Measurements from ENCODE around the gene SH3PXD2A.

DNA sequence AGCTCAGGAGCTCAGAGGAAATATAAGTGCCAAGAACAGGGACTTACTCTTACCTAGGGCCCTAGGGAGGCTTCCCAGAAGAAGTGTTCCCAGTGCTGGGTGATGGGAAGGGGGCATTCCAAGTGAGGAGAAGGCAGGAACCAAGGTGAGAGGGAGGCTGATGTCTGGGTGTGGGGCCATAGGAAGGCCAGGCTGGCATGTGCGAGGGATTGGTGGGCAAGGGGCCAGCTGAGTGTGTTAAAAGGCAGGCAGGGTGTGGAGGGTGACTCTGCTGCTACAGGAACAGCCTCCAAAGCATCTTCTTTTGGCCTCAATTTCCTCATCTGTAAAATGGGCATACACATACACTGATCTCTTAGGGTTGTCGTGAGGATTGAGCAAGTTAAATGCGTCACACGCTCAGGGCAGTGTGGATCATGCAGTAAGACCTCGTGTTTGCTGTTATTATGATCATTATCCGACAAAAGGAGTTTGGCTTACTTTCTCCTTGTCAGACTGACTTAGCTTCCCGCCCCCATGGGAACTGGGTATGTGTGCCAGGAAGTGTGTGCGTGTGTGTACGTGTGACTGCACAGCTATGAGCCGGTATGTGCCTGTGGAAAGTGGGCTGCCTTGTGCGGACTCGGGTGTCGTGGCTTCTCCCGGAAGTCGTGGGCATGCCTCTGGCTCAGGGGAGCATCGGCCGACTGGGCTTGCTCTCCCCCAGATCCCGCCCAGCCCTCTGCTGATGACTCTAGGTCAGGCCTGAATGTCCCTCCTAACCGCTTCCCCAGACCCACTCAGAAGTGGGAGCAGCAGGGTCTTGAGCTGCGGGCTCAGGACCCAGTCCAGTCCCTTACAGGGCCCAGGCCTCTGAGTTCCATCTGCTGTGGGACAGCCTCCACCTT lies 302.3 kb downstream of the SH3PXD2A start:
- TF ChIP-seq, protein P1, sequence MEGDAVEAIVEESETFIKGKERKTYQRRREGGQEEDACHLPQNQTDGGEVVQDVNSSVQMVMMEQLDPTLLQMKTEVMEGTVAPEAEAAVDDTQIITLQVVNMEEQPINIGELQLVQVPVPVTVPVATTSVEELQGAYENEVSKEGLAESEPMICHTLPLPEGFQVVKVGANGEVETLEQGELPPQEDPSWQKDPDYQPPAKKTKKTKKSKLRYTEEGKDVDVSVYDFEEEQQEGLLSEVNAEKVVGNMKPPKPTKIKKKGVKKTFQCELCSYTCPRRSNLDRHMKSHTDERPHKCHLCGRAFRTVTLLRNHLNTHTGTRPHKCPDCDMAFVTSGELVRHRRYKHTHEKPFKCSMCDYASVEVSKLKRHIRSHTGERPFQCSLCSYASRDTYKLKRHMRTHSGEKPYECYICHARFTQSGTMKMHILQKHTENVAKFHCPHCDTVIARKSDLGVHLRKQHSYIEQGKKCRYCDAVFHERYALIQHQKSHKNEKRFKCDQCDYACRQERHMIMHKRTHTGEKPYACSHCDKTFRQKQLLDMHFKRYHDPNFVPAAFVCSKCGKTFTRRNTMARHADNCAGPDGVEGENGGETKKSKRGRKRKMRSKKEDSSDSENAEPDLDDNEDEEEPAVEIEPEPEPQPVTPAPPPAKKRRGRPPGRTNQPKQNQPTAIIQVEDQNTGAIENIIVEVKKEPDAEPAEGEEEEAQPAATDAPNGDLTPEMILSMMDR (conservative IDR thresholded peaks at IDR 0.05; ENCODE audit: low read depth in 2 of 2): no peak
- TF ChIP-seq NANOG (IDR thresholded peaks at IDR 0.05; ENCODE audit: borderline replicate concordance) (no peak), EZH2phosphoT487 (IDR thresholded peaks at IDR 0.05; ENCODE audit: unreplicated experiment) (no peak), CREB1 (CRISPR knock-in tag; IDR thresholded peaks at IDR 0.05; ENCODE audit: low read depth) (no peak), EZH2 (IDR thresholded peaks at IDR 0.05; ENCODE audit: low read depth, unreplicated experiment) (no peak), POLR2AphosphoS5 (IDR thresholded peaks at IDR 0.05; ENCODE audit: low read depth) (no peak), JUNB (IDR thresholded peaks at IDR 0.05; ENCODE audit: unreplicated experiment) (no peak), ZNF331 (CRISPR knock-in tag; IDR thresholded peaks at IDR 0.05; ENCODE audit: low read depth) (no peak)
- TF ChIP-seq, protein P2, sequence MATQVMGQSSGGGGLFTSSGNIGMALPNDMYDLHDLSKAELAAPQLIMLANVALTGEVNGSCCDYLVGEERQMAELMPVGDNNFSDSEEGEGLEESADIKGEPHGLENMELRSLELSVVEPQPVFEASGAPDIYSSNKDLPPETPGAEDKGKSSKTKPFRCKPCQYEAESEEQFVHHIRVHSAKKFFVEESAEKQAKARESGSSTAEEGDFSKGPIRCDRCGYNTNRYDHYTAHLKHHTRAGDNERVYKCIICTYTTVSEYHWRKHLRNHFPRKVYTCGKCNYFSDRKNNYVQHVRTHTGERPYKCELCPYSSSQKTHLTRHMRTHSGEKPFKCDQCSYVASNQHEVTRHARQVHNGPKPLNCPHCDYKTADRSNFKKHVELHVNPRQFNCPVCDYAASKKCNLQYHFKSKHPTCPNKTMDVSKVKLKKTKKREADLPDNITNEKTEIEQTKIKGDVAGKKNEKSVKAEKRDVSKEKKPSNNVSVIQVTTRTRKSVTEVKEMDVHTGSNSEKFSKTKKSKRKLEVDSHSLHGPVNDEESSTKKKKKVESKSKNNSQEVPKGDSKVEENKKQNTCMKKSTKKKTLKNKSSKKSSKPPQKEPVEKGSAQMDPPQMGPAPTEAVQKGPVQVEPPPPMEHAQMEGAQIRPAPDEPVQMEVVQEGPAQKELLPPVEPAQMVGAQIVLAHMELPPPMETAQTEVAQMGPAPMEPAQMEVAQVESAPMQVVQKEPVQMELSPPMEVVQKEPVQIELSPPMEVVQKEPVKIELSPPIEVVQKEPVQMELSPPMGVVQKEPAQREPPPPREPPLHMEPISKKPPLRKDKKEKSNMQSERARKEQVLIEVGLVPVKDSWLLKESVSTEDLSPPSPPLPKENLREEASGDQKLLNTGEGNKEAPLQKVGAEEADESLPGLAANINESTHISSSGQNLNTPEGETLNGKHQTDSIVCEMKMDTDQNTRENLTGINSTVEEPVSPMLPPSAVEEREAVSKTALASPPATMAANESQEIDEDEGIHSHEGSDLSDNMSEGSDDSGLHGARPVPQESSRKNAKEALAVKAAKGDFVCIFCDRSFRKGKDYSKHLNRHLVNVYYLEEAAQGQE (IDR thresholded peaks at IDR 0.05; ENCODE audit: unreplicated experiment): no peak
- TF ChIP-seq, protein P3, sequence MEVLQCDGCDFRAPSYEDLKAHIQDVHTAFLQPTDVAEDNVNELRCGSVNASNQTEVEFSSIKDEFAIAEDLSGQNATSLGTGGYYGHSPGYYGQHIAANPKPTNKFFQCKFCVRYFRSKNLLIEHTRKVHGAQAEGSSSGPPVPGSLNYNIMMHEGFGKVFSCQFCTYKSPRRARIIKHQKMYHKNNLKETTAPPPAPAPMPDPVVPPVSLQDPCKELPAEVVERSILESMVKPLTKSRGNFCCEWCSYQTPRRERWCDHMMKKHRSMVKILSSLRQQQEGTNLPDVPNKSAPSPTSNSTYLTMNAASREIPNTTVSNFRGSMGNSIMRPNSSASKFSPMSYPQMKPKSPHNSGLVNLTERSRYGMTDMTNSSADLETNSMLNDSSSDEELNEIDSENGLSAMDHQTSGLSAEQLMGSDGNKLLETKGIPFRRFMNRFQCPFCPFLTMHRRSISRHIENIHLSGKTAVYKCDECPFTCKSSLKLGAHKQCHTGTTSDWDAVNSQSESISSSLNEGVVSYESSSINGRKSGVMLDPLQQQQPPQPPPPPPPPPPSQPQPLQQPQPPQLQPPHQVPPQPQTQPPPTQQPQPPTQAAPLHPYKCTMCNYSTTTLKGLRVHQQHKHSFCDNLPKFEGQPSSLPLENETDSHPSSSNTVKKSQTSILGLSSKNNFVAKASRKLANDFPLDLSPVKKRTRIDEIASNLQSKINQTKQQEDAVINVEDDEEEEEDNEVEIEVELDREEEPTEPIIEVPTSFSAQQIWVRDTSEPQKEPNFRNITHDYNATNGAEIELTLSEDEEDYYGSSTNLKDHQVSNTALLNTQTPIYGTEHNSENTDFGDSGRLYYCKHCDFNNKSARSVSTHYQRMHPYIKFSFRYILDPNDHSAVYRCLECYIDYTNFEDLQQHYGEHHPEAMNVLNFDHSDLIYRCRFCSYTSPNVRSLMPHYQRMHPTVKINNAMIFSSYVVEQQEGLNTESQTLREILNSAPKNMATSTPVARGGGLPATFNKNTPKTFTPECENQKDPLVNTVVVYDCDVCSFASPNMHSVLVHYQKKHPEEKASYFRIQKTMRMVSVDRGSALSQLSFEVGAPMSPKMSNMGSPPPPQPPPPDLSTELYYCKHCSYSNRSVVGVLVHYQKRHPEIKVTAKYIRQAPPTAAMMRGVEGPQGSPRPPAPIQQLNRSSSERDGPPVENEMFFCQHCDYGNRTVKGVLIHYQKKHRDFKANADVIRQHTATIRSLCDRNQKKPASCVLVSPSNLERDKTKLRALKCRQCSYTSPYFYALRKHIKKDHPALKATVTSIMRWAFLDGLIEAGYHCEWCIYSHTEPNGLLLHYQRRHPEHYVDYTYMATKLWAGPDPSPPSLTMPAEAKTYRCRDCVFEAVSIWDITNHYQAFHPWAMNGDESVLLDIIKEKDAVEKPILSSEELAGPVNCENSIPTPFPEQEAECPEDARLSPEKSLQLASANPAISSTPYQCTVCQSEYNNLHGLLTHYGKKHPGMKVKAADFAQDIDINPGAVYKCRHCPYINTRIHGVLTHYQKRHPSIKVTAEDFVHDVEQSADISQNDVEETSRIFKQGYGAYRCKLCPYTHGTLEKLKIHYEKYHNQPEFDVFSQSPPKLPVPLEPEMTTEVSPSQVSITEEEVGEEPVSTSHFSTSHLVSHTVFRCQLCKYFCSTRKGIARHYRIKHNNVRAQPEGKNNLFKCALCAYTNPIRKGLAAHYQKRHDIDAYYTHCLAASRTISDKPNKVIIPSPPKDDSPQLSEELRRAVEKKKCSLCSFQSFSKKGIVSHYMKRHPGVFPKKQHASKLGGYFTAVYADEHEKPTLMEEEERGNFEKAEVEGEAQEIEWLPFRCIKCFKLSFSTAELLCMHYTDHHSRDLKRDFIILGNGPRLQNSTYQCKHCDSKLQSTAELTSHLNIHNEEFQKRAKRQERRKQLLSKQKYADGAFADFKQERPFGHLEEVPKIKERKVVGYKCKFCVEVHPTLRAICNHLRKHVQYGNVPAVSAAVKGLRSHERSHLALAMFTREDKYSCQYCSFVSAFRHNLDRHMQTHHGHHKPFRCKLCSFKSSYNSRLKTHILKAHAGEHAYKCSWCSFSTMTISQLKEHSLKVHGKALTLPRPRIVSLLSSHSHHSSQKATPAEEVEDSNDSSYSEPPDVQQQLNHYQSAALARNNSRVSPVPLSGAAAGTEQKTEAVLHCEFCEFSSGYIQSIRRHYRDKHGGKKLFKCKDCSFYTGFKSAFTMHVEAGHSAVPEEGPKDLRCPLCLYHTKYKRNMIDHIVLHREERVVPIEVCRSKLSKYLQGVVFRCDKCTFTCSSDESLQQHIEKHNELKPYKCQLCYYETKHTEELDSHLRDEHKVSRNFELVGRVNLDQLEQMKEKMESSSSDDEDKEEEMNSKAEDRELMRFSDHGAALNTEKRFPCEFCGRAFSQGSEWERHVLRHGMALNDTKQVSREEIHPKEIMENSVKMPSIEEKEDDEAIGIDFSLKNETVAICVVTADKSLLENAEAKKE (CRISPR knock-in tag; IDR thresholded peaks at IDR 0.05): no peak
- TF ChIP-seq, protein P4, sequence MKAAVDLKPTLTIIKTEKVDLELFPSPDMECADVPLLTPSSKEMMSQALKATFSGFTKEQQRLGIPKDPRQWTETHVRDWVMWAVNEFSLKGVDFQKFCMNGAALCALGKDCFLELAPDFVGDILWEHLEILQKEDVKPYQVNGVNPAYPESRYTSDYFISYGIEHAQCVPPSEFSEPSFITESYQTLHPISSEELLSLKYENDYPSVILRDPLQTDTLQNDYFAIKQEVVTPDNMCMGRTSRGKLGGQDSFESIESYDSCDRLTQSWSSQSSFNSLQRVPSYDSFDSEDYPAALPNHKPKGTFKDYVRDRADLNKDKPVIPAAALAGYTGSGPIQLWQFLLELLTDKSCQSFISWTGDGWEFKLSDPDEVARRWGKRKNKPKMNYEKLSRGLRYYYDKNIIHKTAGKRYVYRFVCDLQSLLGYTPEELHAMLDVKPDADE (IDR thresholded peaks at IDR 0.05): no peak
